Liver (tissue), 9 donors: Measurements from ENCODE around the gene THAP3. TPM values are rescaled to one million over a fixed set of nuclear protein-coding genes. Genes with fewer than 3 reads are reported as not detected.

ENCODE experiments used
- DNase-seq: peaks from one replicate; pipeline ENCODE4 v3.0.0-alpha.2; 2017; ENCODE audit warnings: low spot score
- H3K27ac ChIP-seq, 2 donors: one replicate each; pipeline ENCODE4 v1.7.0; 2013; ENCODE audit warnings: inconsistent platforms in 2 of 2, low read length in 2 of 2, control low read depth in 1 of 2, low read depth in 1 of 2, mild to moderate bottlenecking in 1 of 2
- H3K27me3 ChIP-seq, 4 donors: one replicate each; pipeline versions ENCODE4 v1.6.1 to v1.7.0; 2013; ENCODE audit warnings: low read length in 3 of 4, inconsistent platforms in 1 of 4, mild to moderate bottlenecking in 1 of 4, moderate library complexity in 1 of 4; ENCODE audit not compliant: control insufficient read depth in 4 of 4, insufficient read depth in 4 of 4
- H3K36me3 ChIP-seq, 4 donors: one replicate each; pipeline versions ENCODE4 v1.6.1 to v1.7.0; 2013; ENCODE audit warnings: low read length in 3 of 4, mild to moderate bottlenecking in 3 of 4, low read depth in 1 of 4, moderate library complexity in 1 of 4; ENCODE audit not compliant: control insufficient read depth in 4 of 4, insufficient read depth in 3 of 4
- H3K4me1 ChIP-seq, 4 donors: one replicate each; pipeline versions ENCODE4 v1.6.1 to v1.7.0; 2013; ENCODE audit warnings: low read length in 3 of 4, mild to moderate bottlenecking in 3 of 4, moderate library complexity in 1 of 4; ENCODE audit not compliant: control insufficient read depth in 4 of 4, insufficient read depth in 4 of 4
- H3K4me3 ChIP-seq, 3 donors: one replicate each; pipeline versions ENCODE4 v1.6.1 to v1.7.0; 2013; ENCODE audit warnings: low read length in 3 of 3, control low read depth in 1 of 3, low read depth in 1 of 3, mild to moderate bottlenecking in 1 of 3
- H3K9ac ChIP-seq, 2 donors: one replicate each; pipeline ENCODE4 v1.7.0; 2013; ENCODE audit warnings: low read length in 2 of 2, mild to moderate bottlenecking in 2 of 2, moderate library complexity in 2 of 2, control low read depth in 1 of 2, low read depth in 1 of 2
- H3K9me3 ChIP-seq, 4 donors: one replicate each; pipeline versions ENCODE4 v1.6.1 to v1.7.0; 2013; ENCODE audit warnings: low read length in 3 of 4; ENCODE audit not compliant: control insufficient read depth in 4 of 4
- CTCF ChIP-seq: fragments of 150-350 bp; IDR thresholded peaks from 2 replicates; pipeline ENCODE4 v1.5.1; 2017; ENCODE audit warnings: improper control_type of control experiment, low read depth, low read length; ENCODE audit not compliant: missing input control
- EGR1 ChIP-seq, 2 donors: IDR thresholded peaks; 2 replicates each; pipeline ENCODE4 v1.6.1; 2016 to 2018; ENCODE audit warnings: antibody characterized with exemption in 2 of 2, low read depth in 2 of 2
- FOXA2 ChIP-seq: IDR thresholded peaks from 2 replicates; pipeline ENCODE4 v1.6.1; 2016; ENCODE audit warnings: antibody characterized with exemption
- HNF4A ChIP-seq, 2 donors: conservative IDR thresholded peaks; 2 replicates each; pipeline ENCODE4 v1.6.1; 2016; ENCODE audit warnings: antibody characterized with exemption in 2 of 2, mild to moderate bottlenecking in 2 of 2
- JUND ChIP-seq, 2 donors: IDR thresholded peaks; 2 replicates each; pipeline ENCODE4 v1.6.1; 2016; ENCODE audit warnings: antibody characterized with exemption in 2 of 2
- MAX ChIP-seq: IDR thresholded peaks from 2 replicates; pipeline ENCODE4 v1.6.1; 2016; ENCODE audit warnings: antibody characterized with exemption
- NR2F2 ChIP-seq: IDR thresholded peaks from 2 replicates; pipeline ENCODE4 v1.6.1; 2016; ENCODE audit warnings: antibody characterized with exemption
- REST ChIP-seq: IDR thresholded peaks from 2 replicates; pipeline ENCODE4 v1.6.1; 2016; ENCODE audit warnings: antibody characterized with exemption, mild to moderate bottlenecking
- SP1 ChIP-seq: IDR thresholded peaks from 2 replicates; pipeline ENCODE4 v1.6.1; 2018; ENCODE audit warnings: antibody characterized with exemption, mild to moderate bottlenecking
- TAF1 ChIP-seq: conservative IDR thresholded peaks from 2 replicates; pipeline ENCODE4 v1.6.1; 2016; ENCODE audit warnings: antibody characterized with exemption, mild to moderate bottlenecking
- YY1 ChIP-seq: IDR thresholded peaks from 2 replicates; pipeline ENCODE4 v1.6.1; 2016; ENCODE audit warnings: antibody characterized with exemption, mild to moderate bottlenecking
- ZBTB33 ChIP-seq: IDR thresholded peaks from 2 replicates; pipeline ENCODE4 v1.6.1; 2016; ENCODE audit warnings: antibody characterized with exemption
- WGBS: extraction: QIAGEN DNeasy Blood & Tissue Kit; methylation state at CpG from one replicate; pipeline ENCODE4 v1.1.7; 2013; 5-methylcytosine and 5-hydroxymethylcytosine counted together
- polyA plus RNA-seq, 2 donors: library from polyadenylated mRNA; stranded (reverse) in 1 of 2; unstranded in 1 of 2; fragments of 200-250 nt in 1 of 2; fragments of >200 nt in 1 of 2; fragmentation: Nextera tagmentation in 1 of 2; extraction: Ambion mirVana in 1 of 2; gene quantifications; one replicate each; pipeline versions ENCODE4 v1.2.1 to v1.2.3, GENCODE V29; 2013 to 2015
- total RNA-seq, 2 donors: library from RNA; depleted of rRNA; stranded (reverse); fragments of >200 nt; gene quantifications; one replicate each; pipeline ENCODE4 v1.2.3, GENCODE V29; 2014
- donor health status: healthy.
- donor health status: healthy.
- donor health status: healthy.
- donor health status: healthy.
- donor health status: healthy.

The THAP3 gene
- total and polyA plus RNA-seq, 4 donors: 7.2 to 10.2 (median 8.6) TPM

- H3K27me3 ChIP-seq: no peaks in the 10 kb centered on the region
- peaks cover 6 to 56% (median 41%) of the 10 kb centered on the region in 4 donors for H3K4me1 ChIP-seq
- peak overlapping the region; percentile 64 to 68 for H3K27ac ChIP-seq
- peaks cover 0 to 7% (median 6%) of the 10 kb centered on the region in 4 donors for H3K36me3 ChIP-seq
- TF ChIP-seq HNF4A (conservative IDR thresholded peaks at IDR 0.05): peak in 1 of 2 donors; percentile 20
- TF ChIP-seq TAF1: no peak
- H3K9me3 ChIP-seq: no peaks in the 10 kb centered on the region
- no peak for DNase-seq
- peak overlapping the region in 1 of 2 donors; percentile 61 for H3K9ac ChIP-seq
- H3K4me3 ChIP-seq: no peak overlapping the region
- WGBS: 53% methylated on average over 14 of the region's 14 CpGs
Observed at GRCh38 chr1:6623269-6623965, 1.3 kb upstream of the THAP3 start.

GRCh38 chr1:6625584-6626149 lies 999 bp downstream of the THAP3 start:
- Histone ChIP-seq H3K9me3 (no peaks in the 10 kb centered on the region), H3K27ac (peak overlapping the region; percentile 47 to 75), H3K36me3 (peaks cover 0 to 18% (median 8%) of the 10 kb centered on the region in 4 donors), H3K4me1 (peaks cover 6 to 56% (median 41%) of the 10 kb centered on the region in 4 donors), H3K27me3 (no peaks in the 10 kb centered on the region), H3K9ac (peak overlapping the region in 1 of 2 donors; percentile 56), H3K4me3 (peak overlapping the region; percentile 33 to 86 (median 67))
- no peak for DNase-seq
- 8% methylated on average over 32 of the region's 32 CpGs for WGBS
- no peak for TF ChIP-seq FOXA2
- TF ChIP-seq NR2F2: no peak
- TF ChIP-seq REST: no peak
- TF ChIP-seq ZBTB33: no peak
- no peak for TF ChIP-seq MAX
- no peak for TF ChIP-seq EGR1 (IDR thresholded peaks at IDR 0.05; ENCODE audit: low read depth in 2 of 2)

- H3K4me1 ChIP-seq: peaks cover 6 to 44% (median 32%) of the 10 kb centered on the region in 4 donors
- no peaks in the 10 kb centered on the region for H3K9me3 ChIP-seq
- TF ChIP-seq SP1: no peak
- TF ChIP-seq YY1: no peak
- TF ChIP-seq CTCF: no peak
- TF ChIP-seq MAX: no peak
- TF ChIP-seq FOXA2: no peak
- no peak for TF ChIP-seq REST
- TF ChIP-seq NR2F2: no peak
- TF ChIP-seq JUND (IDR thresholded peaks at IDR 0.05): no peak
- DNase-seq: no peak
- H3K27ac ChIP-seq: no peak overlapping the region
- no peaks in the 10 kb centered on the region for H3K27me3 ChIP-seq
- no peak overlapping the region for H3K9ac ChIP-seq
- H3K4me3 ChIP-seq: no peak overlapping the region
- peaks cover 0 to 21% (median 8%) of the 10 kb centered on the region in 4 donors for H3K36me3 ChIP-seq
- WGBS: 96% methylated on average over 9 of the region's 9 CpGs
Observed at GRCh38 chr1:6627031-6627430, 2.4 kb downstream of the THAP3 start.
